Measurements from ENCODE around the gene GRIK3. TPM values are rescaled to one million over a fixed set of nuclear protein-coding genes. Genes with fewer than 3 reads are reported as not detected.

The GRIK3 gene
- total RNA-seq, 2 experiments from 2014 or later = 16.3 to 55.0 TPM

- ChIA-PET CTCF (ENCODE audit: unreplicated experiment) (interaction anchor here (0.6 kb wide), 1 partner anchor 8 kb away, joined by 3 read pairs; no protein-coding TSS in a partner anchor), POLR2A (interaction anchor here (1.1 kb wide), 1 partner anchor 85 kb away, joined by 3 read pairs; no protein-coding TSS in a partner anchor)
- Histone ChIP-seq H3K9me3 (ENCODE audit: low read length) (no peaks in the 10 kb centered on the region), H3K36me3 (ENCODE audit: insufficient read depth, low read length) (no peaks in the 10 kb centered on the region), H4K20me1 (ENCODE audit: insufficient read depth, low read length) (no peaks in the 10 kb centered on the region), H3K4me1 (ENCODE audit: insufficient read depth, low read length, poor library complexity, severe bottlenecking) (peaks cover 62% of the 10 kb centered on the region), H3K4me2 (ENCODE audit: low read length) (no peak overlapping the region), H3K9me2 (ENCODE audit: insufficient read depth, low read length) (no peaks in the 10 kb centered on the region), H2AFZ (ENCODE audit: low read length) (no peak overlapping the region; the same call in 1 of the 2 replicates), H3K4me3 (ENCODE audit: low read depth, low read length, poor library complexity, severe bottlenecking) (no peak overlapping the region), H3K79me2 (ENCODE audit: insufficient read depth, low read depth, low read length) (peaks cover 11% of the 10 kb centered on the region; the same call in 1 of the 2 replicates), H3K27ac (ENCODE audit: low read depth, low read length, poor library complexity, severe bottlenecking) (no peak overlapping the region)
- no TSS peak for BruUV-seq (replicated peaks)
- TF ChIP-seq, protein P1, sequence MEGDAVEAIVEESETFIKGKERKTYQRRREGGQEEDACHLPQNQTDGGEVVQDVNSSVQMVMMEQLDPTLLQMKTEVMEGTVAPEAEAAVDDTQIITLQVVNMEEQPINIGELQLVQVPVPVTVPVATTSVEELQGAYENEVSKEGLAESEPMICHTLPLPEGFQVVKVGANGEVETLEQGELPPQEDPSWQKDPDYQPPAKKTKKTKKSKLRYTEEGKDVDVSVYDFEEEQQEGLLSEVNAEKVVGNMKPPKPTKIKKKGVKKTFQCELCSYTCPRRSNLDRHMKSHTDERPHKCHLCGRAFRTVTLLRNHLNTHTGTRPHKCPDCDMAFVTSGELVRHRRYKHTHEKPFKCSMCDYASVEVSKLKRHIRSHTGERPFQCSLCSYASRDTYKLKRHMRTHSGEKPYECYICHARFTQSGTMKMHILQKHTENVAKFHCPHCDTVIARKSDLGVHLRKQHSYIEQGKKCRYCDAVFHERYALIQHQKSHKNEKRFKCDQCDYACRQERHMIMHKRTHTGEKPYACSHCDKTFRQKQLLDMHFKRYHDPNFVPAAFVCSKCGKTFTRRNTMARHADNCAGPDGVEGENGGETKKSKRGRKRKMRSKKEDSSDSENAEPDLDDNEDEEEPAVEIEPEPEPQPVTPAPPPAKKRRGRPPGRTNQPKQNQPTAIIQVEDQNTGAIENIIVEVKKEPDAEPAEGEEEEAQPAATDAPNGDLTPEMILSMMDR (conservative IDR thresholded peaks at IDR 0.05; ENCODE audit: low read length) = no peak
- no peak for TF ChIP-seq EZH2phosphoT487 (IDR thresholded peaks at IDR 0.05; ENCODE audit: borderline replicate concordance, low read depth, low read length)
- intact Hi-C loops (cut with micrococcal nuclease; ENCODE audit: unreplicated experiment) = loop anchor here (1.0 to 5.0 kb wide), 5 partner anchors 285 to 461 kb away; no protein-coding TSS in a partner anchor
- DNase-seq (ENCODE audit: low spot score) = no peak
Measured at GRCh38 chr1:37037690-37038089, 3.4 kb upstream of the GRIK3 start.

GRCh38 chr1:37036667-37037053 lies 2.3 kb upstream of the GRIK3 start:
- H3K9me3 ChIP-seq (ENCODE audit: low read length) = no peaks in the 10 kb centered on the region
- no peaks in the 10 kb centered on the region for H4K20me1 ChIP-seq (ENCODE audit: insufficient read depth, low read length)
- H3K4me1 ChIP-seq (ENCODE audit: insufficient read depth, low read length, poor library complexity, severe bottlenecking) = peaks cover 72% of the 10 kb centered on the region
- intact Hi-C loops (cut with micrococcal nuclease; ENCODE audit: unreplicated experiment) = loop anchor here (5.0 kb wide), 2 partner anchors 286 to 396 kb away; no protein-coding TSS in a partner anchor
- H2AFZ ChIP-seq (ENCODE audit: low read length) = no peak overlapping the region
- CTCF ChIA-PET (ENCODE audit: unreplicated experiment) = interaction anchor here (0.6 kb wide), 1 partner anchor 10 kb away, joined by 4 read pairs; no protein-coding TSS in a partner anchor
- H3K4me2 ChIP-seq (ENCODE audit: low read length) = no peak overlapping the region
- no peak overlapping the region for H3K4me3 ChIP-seq (ENCODE audit: low read depth, low read length, poor library complexity, severe bottlenecking)
- H3K27ac ChIP-seq (ENCODE audit: low read depth, low read length, poor library complexity, severe bottlenecking) = no peak overlapping the region
- peaks cover 21% of the 10 kb centered on the region; the same call in 1 of the 2 replicates for H3K79me2 ChIP-seq (ENCODE audit: insufficient read depth, low read depth, low read length)
- TF ChIP-seq EZH2phosphoT487 (IDR thresholded peaks at IDR 0.05; ENCODE audit: borderline replicate concordance, low read depth, low read length) = no peak
- TF ChIP-seq, protein P1 (conservative IDR thresholded peaks at IDR 0.05; ENCODE audit: low read length) = no peak
- H3K9me2 ChIP-seq (ENCODE audit: insufficient read depth, low read length) = no peaks in the 10 kb centered on the region
- BruUV-seq (replicated peaks) = no TSS peak
- DNase-seq (ENCODE audit: low spot score) = no peak
- H3K36me3 ChIP-seq (ENCODE audit: insufficient read depth, low read length) = no peaks in the 10 kb centered on the region
- POLR2A ChIA-PET = no interaction called here

All from OCI-LY7 (cell line).